OCI-LY1 (cell line): ENCODE data around the gene TRIM14.

Experiments
- H2AFZ ChIP-seq: fragments of 200-600 bp; sonication (generic), shearing (Covaris generic); 2 replicates; pipeline ENCODE4 v1.6.0; 2014; ENCODE audit warnings: antibody characterized with exemption, mild to moderate bottlenecking, low read length
- H3F3A ChIP-seq: fragments of 200-600 bp; sonication (generic), shearing (Covaris generic); 2 replicates; pipeline ENCODE4 v1.6.0; 2014; ENCODE audit warnings: mild to moderate bottlenecking, antibody characterized with exemption, low read length, moderate library complexity; ENCODE audit not compliant: insufficient read depth
- H3K27ac ChIP-seq: fragments of 200-600 bp; sonication (generic); 2 replicates; pipeline ENCODE4 v1.5.1; 2014; ENCODE audit warnings: low read length, mixed run types, mild to moderate bottlenecking, low read depth; ENCODE audit not compliant: poor library complexity, severe bottlenecking
- H3K27me3 ChIP-seq: fragments of 200-600 bp; sonication (generic); 2 replicates; pipeline ENCODE4 v1.6.0; 2014; ENCODE audit warnings: antibody characterized with exemption, mild to moderate bottlenecking, low read length, moderate library complexity; ENCODE audit not compliant: insufficient read depth
- H3K36me3 ChIP-seq: fragments of 200-600 bp; sonication (generic); 2 replicates; pipeline ENCODE4 v1.6.1; 2014; ENCODE audit warnings: mild to moderate bottlenecking, antibody characterized with exemption, low read length, moderate library complexity, mixed read lengths; ENCODE audit not compliant: insufficient read depth
- H3K4me1 ChIP-seq: fragments of 200-600 bp; sonication (generic); 2 replicates; pipeline ENCODE4 v1.5.1; 2014; ENCODE audit warnings: mild to moderate bottlenecking, low read length, moderate library complexity; ENCODE audit not compliant: insufficient read depth, severe bottlenecking
- H3K4me2 ChIP-seq: fragments of 200-600 bp; sonication (generic), shearing (Covaris generic); 2 replicates; pipeline ENCODE4 v1.6.1; 2014; ENCODE audit warnings: low read length
- H3K4me3 ChIP-seq: fragments of 200-600 bp; sonication (generic); 2 replicates; pipeline ENCODE4 v1.5.1; 2014; ENCODE audit warnings: low read length, low read depth, mild to moderate bottlenecking, mixed read lengths; ENCODE audit not compliant: poor library complexity, severe bottlenecking
- H3K79me2 ChIP-seq: fragments of 200-600 bp; shearing (Covaris generic); 2 replicates; pipeline ENCODE4 v1.6.1; 2016; ENCODE audit warnings: mixed run types, low read length, mixed read lengths; ENCODE audit not compliant: insufficient read depth
- H3K9ac ChIP-seq: fragments of 200-600 bp; sonication (generic), shearing (Covaris generic); 2 replicates; pipeline ENCODE4 v1.6.1; 2014; ENCODE audit warnings: mild to moderate bottlenecking, low read length, mixed read lengths
- H3K9me2 ChIP-seq: fragments of 200-600 bp; sonication (generic), shearing (Covaris generic); 2 replicates; pipeline ENCODE4 v1.6.1; 2014; ENCODE audit warnings: low read depth, mild to moderate bottlenecking, low read length, mixed read lengths
- H3K9me3 ChIP-seq: fragments of 200-600 bp; shearing (Covaris generic); 2 replicates; pipeline ENCODE4 v1.6.1; 2014; ENCODE audit warnings: low read length, mixed read lengths
- H4K20me1 ChIP-seq: fragments of 200-600 bp; sonication (generic), shearing (Covaris generic); 2 replicates; pipeline ENCODE4 v1.6.0; 2016; ENCODE audit warnings: mild to moderate bottlenecking, low read length; ENCODE audit not compliant: insufficient read depth
- CTCF ChIP-seq: fragments of 200-600 bp; sonication (generic), shearing (Covaris generic); IDR thresholded peaks from 2 replicates; pipeline ENCODE4 v1.5.1; 2017; ENCODE audit warnings: mild to moderate bottlenecking, antibody characterized with exemption, low read length, moderate library complexity, mixed read lengths
- EZH2 ChIP-seq: fragments of 200-600 bp; sonication (generic), shearing (Covaris generic); IDR thresholded peaks from 2 replicates; pipeline ENCODE4 v1.8.0; 2017; ENCODE audit warnings: borderline replicate concordance, mixed run types, mild to moderate bottlenecking, antibody characterized with exemption, low read length, moderate library complexity, mixed read lengths

Gene TRIM14

GRCh38 chr9:98066235-98066634 is 52.8 kb downstream of the TRIM14 start:
- H3K4me3 ChIP-seq: no peak overlapping the region
- no peaks in the 10 kb centered on the region for H3F3A ChIP-seq
- H3K4me1 ChIP-seq: no peaks in the 10 kb centered on the region
- H3K36me3 ChIP-seq: peaks cover 46% of the 10 kb centered on the region
- H3K9me2 ChIP-seq: no peaks in the 10 kb centered on the region
- no peak overlapping the region for H3K27ac ChIP-seq
- TF ChIP-seq CTCF (no peak), EZH2 (no peak)
- H4K20me1 ChIP-seq: no peaks in the 10 kb centered on the region
- no peak overlapping the region for H2AFZ ChIP-seq
- H3K4me2 ChIP-seq: no peak overlapping the region
- no peaks in the 10 kb centered on the region for H3K27me3 ChIP-seq
- no peak overlapping the region for H3K9ac ChIP-seq
- no peaks in the 10 kb centered on the region for H3K79me2 ChIP-seq
- no peaks in the 10 kb centered on the region for H3K9me3 ChIP-seq

- Histone ChIP-seq H3K27ac (no peak overlapping the region), H3K9me2 (no peaks in the 10 kb centered on the region), H4K20me1 (no peaks in the 10 kb centered on the region), H2AFZ (no peak overlapping the region), H3F3A (no peaks in the 10 kb centered on the region), H3K9me3 (no peaks in the 10 kb centered on the region), H3K27me3 (no peaks in the 10 kb centered on the region), H3K9ac (no peak overlapping the region), H3K36me3 (peaks cover 51% of the 10 kb centered on the region), H3K4me3 (no peak overlapping the region), H3K4me1 (no peaks in the 10 kb centered on the region), H3K79me2 (no peaks in the 10 kb centered on the region), H3K4me2 (no peak overlapping the region)
- TF ChIP-seq EZH2: no peak
- no peak for TF ChIP-seq CTCF
Measured at GRCh38 chr9:98064623-98065392, 54.2 kb downstream of the TRIM14 start.

GRCh38 chr9:98062161-98062560 is 56.9 kb downstream of the TRIM14 start:
- H3K4me3 ChIP-seq: no peak overlapping the region
- TF ChIP-seq EZH2: no peak
- TF ChIP-seq CTCF: no peak
- H3K27ac ChIP-seq: no peak overlapping the region
- H3K9me2 ChIP-seq: no peaks in the 10 kb centered on the region
- peaks cover 43% of the 10 kb centered on the region for H3K36me3 ChIP-seq
- no peaks in the 10 kb centered on the region for H3F3A ChIP-seq
- H4K20me1 ChIP-seq: no peaks in the 10 kb centered on the region
- no peak overlapping the region for H3K9ac ChIP-seq
- peaks cover 17% of the 10 kb centered on the region for H3K4me1 ChIP-seq
- no peak overlapping the region for H2AFZ ChIP-seq
- no peaks in the 10 kb centered on the region for H3K79me2 ChIP-seq
- no peaks in the 10 kb centered on the region for H3K27me3 ChIP-seq
- H3K9me3 ChIP-seq: no peaks in the 10 kb centered on the region
- no peak overlapping the region for H3K4me2 ChIP-seq
